Esophagus squamous epithelium (tissue), 5 donors: ENCODE data around the gene ARHGEF28. TPM values are rescaled to one million over a fixed set of nuclear protein-coding genes. Genes with fewer than 3 reads are reported as not detected.

Source experiments
- DNase-seq: peaks from one replicate; lab custom pipeline; 2025; lab: John Stamatoyannopoulos, UW
- H3K27ac ChIP-seq, 4 donors: fragments of 200-600 bp; sonication (generic); one replicate each; pipeline ENCODE4 v1.5.1; 2016 to 2019; ENCODE audit warnings: mild to moderate bottlenecking in 1 of 4
- H3K27me3 ChIP-seq, 4 donors: fragments of 200-600 bp; sonication (generic); 1 replicate in 3 of 4; 2 replicates in 1 of 4; pipeline versions ENCODE4 v1.5.1 to v1.6.0; 2017 to 2021; ENCODE audit warnings: antibody characterized with exemption in 1 of 4
- H3K36me3 ChIP-seq, 3 donors: fragments of 200-600 bp; sonication (generic); one replicate each; pipeline ENCODE4 v1.5.1; 2016 to 2019
- H3K4me1 ChIP-seq, 3 donors: fragments of 200-600 bp; sonication (generic); one replicate each; pipeline ENCODE4 v1.5.1; 2017 to 2019
- H3K4me3 ChIP-seq, 4 donors: fragments of 200-600 bp; sonication (generic); 1 replicate in 3 of 4; 2 replicates in 1 of 4; pipeline ENCODE4 v1.5.1; 2016 to 2019; ENCODE audit warnings: mild to moderate bottlenecking in 2 of 4, moderate library complexity in 1 of 4
- H3K9me3 ChIP-seq, 3 donors: fragments of 200-600 bp; sonication (generic); one replicate each; pipeline ENCODE4 v1.5.1; 2016 to 2019
- CTCF ChIP-seq, 6 experiments: fragments of 450-650 bp in 4 of 6; fragments of 200-600 bp in 2 of 6; sonication (generic) in 2 of 6; IDR thresholded peaks; one replicate each; pipeline ENCODE4 v1.5.1; 2016 to 2019; ENCODE audit warnings: antibody characterized with exemption in 6 of 6, mild to moderate bottlenecking in 4 of 6, moderate library complexity in 4 of 6
- POLR2A ChIP-seq, 4 donors: fragments of 450-650 bp; IDR thresholded peaks; one replicate each; pipeline ENCODE4 v1.6.1; 2017; ENCODE audit warnings: antibody characterized with exemption in 4 of 4, mild to moderate bottlenecking in 4 of 4, moderate library complexity in 3 of 4
- WGBS, 2 donors: methylation state at CpG; one replicate each; pipeline ENCODE4 v1.1.5; 2018; 5-methylcytosine and 5-hydroxymethylcytosine counted together
- intact Hi-C: fragments of 100-400 bp; cut with DNase I; formaldehyde crosslinking; loops from one replicate; pipeline ENCODE4 v1.15.0; 2022
- total RNA-seq, 4 donors: library from RNA; depleted of rRNA; stranded (reverse); fragments of >200 nt; gene quantifications; one replicate each; pipeline ENCODE4 v1.1.0, GENCODE V29; 2016
- donor health status: DM: yes; HTN: yes; CAD: no.

Gene ARHGEF28
- total RNA-seq, 4 donors from 2014 or later, result 9.2 to 34.3 (median 12.7) TPM

GRCh38 chr5:73947906-73948640, 322.1 kb downstream of the ARHGEF28 start:
- intact Hi-C loops, result no loop called here
- TF ChIP-seq POLR2A (IDR thresholded peaks at IDR 0.05) (no peak), CTCF (IDR thresholded peaks at IDR 0.05) (no peak)
- WGBS, 2 donors, result 60% methylated on average over 9 of the region's 9 CpGs

GRCh38 chr5:73948720-73949119, 322.7 kb downstream of the ARHGEF28 start:
- TF ChIP-seq CTCF (IDR thresholded peaks at IDR 0.05) (no peak), POLR2A (IDR thresholded peaks at IDR 0.05) (no peak)
- peaks cover 0 to 4% (median 0%) of the 10 kb centered on the region in 3 donors for H3K4me1 ChIP-seq
- no peak for DNase-seq
- 42 to 49% methylated on average over 3 of the region's 3 CpGs for WGBS, 2 donors
- H3K36me3 ChIP-seq, result no peaks in the 10 kb centered on the region
- intact Hi-C loops, result no loop called here
- no peak overlapping the region for H3K4me3 ChIP-seq
- H3K27me3 ChIP-seq, result peaks cover 0 to 3% (median 0%) of the 10 kb centered on the region in 4 donors
- H3K9me3 ChIP-seq, result no peaks in the 10 kb centered on the region
- no peak overlapping the region for H3K27ac ChIP-seq

More at GRCh38 chr5:73947906-73948640, 322.1 kb downstream of the ARHGEF28 start:
- H3K27ac ChIP-seq, result no peak overlapping the region
- peaks cover 0 to 4% (median 0%) of the 10 kb centered on the region in 3 donors for H3K9me3 ChIP-seq
- no peak overlapping the region for H3K4me3 ChIP-seq
- no peak for DNase-seq
- H3K4me1 ChIP-seq, result peaks cover 0 to 4% (median 0%) of the 10 kb centered on the region in 3 donors
- H3K27me3 ChIP-seq, result peaks cover 0 to 3% (median 0%) of the 10 kb centered on the region in 4 donors
- H3K36me3 ChIP-seq, result peaks cover 0 to 4% (median 0%) of the 10 kb centered on the region in 3 donors

GRCh38 chr5:73950441-73950873, 324.5 kb downstream of the ARHGEF28 start:
- Histone ChIP-seq H3K4me1 (peaks cover 0 to 4% (median 0%) of the 10 kb centered on the region in 3 donors), H3K4me3 (no peak overlapping the region), H3K9me3 (no peaks in the 10 kb centered on the region), H3K36me3 (no peaks in the 10 kb centered on the region), H3K27me3 (peaks cover 0 to 2% (median 0%) of the 10 kb centered on the region in 4 donors), H3K27ac (no peak overlapping the region)
- WGBS, 2 donors, result 21 to 39% methylated on average over 3 of the region's 3 CpGs
- DNase-seq, result no peak
- intact Hi-C loops, result no loop called here
- TF ChIP-seq CTCF (IDR thresholded peaks at IDR 0.05) (no peak), POLR2A (IDR thresholded peaks at IDR 0.05) (no peak)

GRCh38 chr5:73950912-73951430, 325.0 kb downstream of the ARHGEF28 start:
- Histone ChIP-seq H3K36me3 (no peaks in the 10 kb centered on the region), H3K27me3 (no peaks in the 10 kb centered on the region), H3K4me3 (no peak overlapping the region), H3K27ac (no peak overlapping the region), H3K9me3 (no peaks in the 10 kb centered on the region), H3K4me1 (peaks cover 0 to 4% (median 0%) of the 10 kb centered on the region in 3 donors)
- TF ChIP-seq CTCF (IDR thresholded peaks at IDR 0.05), result no peak
- no peak for TF ChIP-seq POLR2A (IDR thresholded peaks at IDR 0.05)
- no peak for DNase-seq
- WGBS, 2 donors, result 69 to 88% methylated on average over 3 of the region's 3 CpGs
- intact Hi-C loops, result no loop called here

GRCh38 chr5:73952872-73953271, 326.9 kb downstream of the ARHGEF28 start:
- Histone ChIP-seq H3K27me3 (no peaks in the 10 kb centered on the region), H3K4me3 (no peak overlapping the region), H3K4me1 (peaks cover 0 to 12% (median 0%) of the 10 kb centered on the region in 3 donors), H3K9me3 (no peaks in the 10 kb centered on the region), H3K27ac (no peak overlapping the region), H3K36me3 (no peaks in the 10 kb centered on the region)
- intact Hi-C loops, result no loop called here
- TF ChIP-seq POLR2A (IDR thresholded peaks at IDR 0.05) (no peak), CTCF (IDR thresholded peaks at IDR 0.05) (no peak)
- DNase-seq, result no peak
- whole genome bisulfite sequencing, 2 donors, result 58 to 66% methylated on average over 3 of the region's 3 CpGs
